Measurements from ENCODE around the gene MANEA. TPM values are rescaled to one million over a fixed set of nuclear protein-coding genes. Genes with fewer than 3 reads are reported as not detected.

The MANEA gene
- total RNA-seq, 1 donor from 2014 or later: 16.3 TPM

DNA sequence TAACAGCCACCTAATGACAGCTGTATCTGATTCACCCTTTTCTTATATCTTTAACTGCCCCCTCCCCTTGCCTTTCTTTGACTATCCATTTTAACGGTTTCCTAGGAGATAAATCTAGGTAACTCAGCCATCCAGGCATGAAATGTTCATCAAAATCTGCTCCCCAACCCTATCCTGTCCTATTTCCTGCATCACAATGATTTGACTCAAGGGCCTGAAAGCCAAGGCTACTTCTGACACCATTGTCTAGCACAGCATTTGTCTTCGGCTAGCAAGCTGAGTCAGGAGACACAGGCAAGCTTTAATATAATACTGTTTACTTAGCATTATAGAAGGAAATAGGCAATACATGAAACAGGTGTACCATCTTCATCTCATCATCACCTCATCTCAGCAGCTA lies 31.6 kb upstream of the MANEA start:
- H3K9me3 ChIP-seq (ENCODE audit: low read depth): no peaks in the 10 kb centered on the region
- H3K27me3 ChIP-seq: no peaks in the 10 kb centered on the region
- H4K20me1 ChIP-seq (ENCODE audit: low read depth): no peaks in the 10 kb centered on the region
- H3K4me1 Mint-ChIP-seq: peaks cover 38% of the 10 kb centered on the region
- no peak for DNase-seq (ENCODE audit: low spot score)
- no peaks in the 10 kb centered on the region for H3K36me3 ChIP-seq
- no peaks in the 10 kb centered on the region for H3F3A ChIP-seq (ENCODE audit: low read depth)
- H3K9ac ChIP-seq: no peak overlapping the region
- H3K27me3 Mint-ChIP-seq (ENCODE audit: insufficient read depth, low read depth): no peaks in the 10 kb centered on the region
- peak overlapping the region; percentile 13 for H3K4me3 Mint-ChIP-seq
- no peaks in the 10 kb centered on the region for H3K79me2 ChIP-seq (ENCODE audit: low read depth)
- H3K4me2 ChIP-seq: no peak overlapping the region
- no peaks in the 10 kb centered on the region for H3K36me3 Mint-ChIP-seq
- H3K4me1 ChIP-seq: no peaks in the 10 kb centered on the region
- H3K27ac Mint-ChIP-seq: peak overlapping the region; percentile 27
- TF ChIP-seq EZH2 (IDR thresholded peaks at IDR 0.05) (no peak), CTCF (IDR thresholded peaks at IDR 0.05) (no peak), EZH2phosphoT487 (IDR thresholded peaks at IDR 0.05) (no peak)
- no peak overlapping the region for H3K4me3 ChIP-seq
- no peak overlapping the region for H3K27ac ChIP-seq
- no peaks in the 10 kb centered on the region for H3K9me3 Mint-ChIP-seq
- H2AFZ ChIP-seq (replicated peaks): no peak overlapping the region

DNA sequence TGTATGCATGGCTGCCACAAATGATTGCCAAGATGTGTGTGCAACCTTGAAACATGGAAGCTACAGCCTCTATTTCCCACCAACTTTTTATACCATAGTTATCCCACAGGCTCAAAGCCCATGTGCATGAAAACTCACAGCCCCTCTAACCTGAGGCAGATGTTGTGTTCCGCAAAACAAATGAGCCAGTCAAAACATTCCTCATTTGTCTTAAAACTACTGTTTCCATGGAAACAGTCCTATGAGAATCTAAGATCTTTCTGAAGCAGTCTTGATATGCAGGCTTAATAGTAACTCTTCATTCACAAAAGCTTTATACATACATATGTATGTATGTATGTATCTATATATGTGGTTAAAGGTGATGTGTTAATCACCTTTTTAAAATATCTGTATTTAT lies 31.2 kb upstream of the MANEA start:
- no peak for TF ChIP-seq CTCF (IDR thresholded peaks at IDR 0.05)
- TF ChIP-seq EZH2 (IDR thresholded peaks at IDR 0.05): no peak
- TF ChIP-seq EZH2phosphoT487 (IDR thresholded peaks at IDR 0.05): no peak
- peak overlapping the region; percentile 27 for H3K27ac Mint-ChIP-seq
- H3K4me1 Mint-ChIP-seq: peaks cover 38% of the 10 kb centered on the region

DNA sequence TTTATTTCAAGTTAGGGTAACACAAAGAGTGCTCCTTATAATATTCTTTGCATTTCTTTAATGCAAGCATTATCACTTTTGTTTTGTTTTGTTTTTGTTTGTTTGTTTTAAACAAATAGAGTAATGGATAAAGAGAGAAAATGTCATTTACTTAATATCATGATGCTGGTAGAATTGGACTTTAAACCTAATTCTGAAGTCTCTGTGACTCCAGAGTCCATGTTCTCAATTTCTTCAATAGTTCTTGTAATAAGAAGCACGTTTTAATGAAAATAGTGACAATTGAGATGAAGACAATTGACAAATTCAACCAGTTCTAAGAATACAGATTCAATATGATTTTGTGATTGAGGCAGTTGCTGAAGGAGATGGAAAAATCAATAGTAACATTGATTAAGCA lies 30.3 kb upstream of the MANEA start:
- H3K27ac ChIP-seq: no peak overlapping the region
- no peak overlapping the region for H3K4me3 ChIP-seq
- H3K4me2 ChIP-seq: no peak overlapping the region
- H2AFZ ChIP-seq (replicated peaks): no peak overlapping the region
- H3K79me2 ChIP-seq (ENCODE audit: low read depth): no peaks in the 10 kb centered on the region
- no peak overlapping the region for H3K4me3 Mint-ChIP-seq
- H3K27me3 ChIP-seq: no peaks in the 10 kb centered on the region
- H3K36me3 Mint-ChIP-seq: no peaks in the 10 kb centered on the region
- TF ChIP-seq CTCF (IDR thresholded peaks at IDR 0.05) (no peak), EZH2 (IDR thresholded peaks at IDR 0.05) (no peak), EZH2phosphoT487 (IDR thresholded peaks at IDR 0.05) (no peak)
- no peaks in the 10 kb centered on the region for H3K27me3 Mint-ChIP-seq (ENCODE audit: insufficient read depth, low read depth)
- peaks cover 38% of the 10 kb centered on the region for H3K4me1 Mint-ChIP-seq
- DNase-seq (ENCODE audit: low spot score): no peak
- H3K36me3 ChIP-seq: no peaks in the 10 kb centered on the region
- H3K27ac Mint-ChIP-seq: no peak overlapping the region
- no peaks in the 10 kb centered on the region for H3F3A ChIP-seq (ENCODE audit: low read depth)
- H3K9me3 ChIP-seq (ENCODE audit: low read depth): no peaks in the 10 kb centered on the region
- no peak overlapping the region for H3K9ac ChIP-seq
- no peaks in the 10 kb centered on the region for H3K9me3 Mint-ChIP-seq
- no peaks in the 10 kb centered on the region for H3K4me1 ChIP-seq
- H4K20me1 ChIP-seq (ENCODE audit: low read depth): no peaks in the 10 kb centered on the region

More for the DNA sequence above, 31.2 kb upstream of the MANEA start:
- H2AFZ ChIP-seq (replicated peaks): no peak overlapping the region
- no peak overlapping the region for H3K4me3 Mint-ChIP-seq
- H4K20me1 ChIP-seq (ENCODE audit: low read depth): no peaks in the 10 kb centered on the region
- no peaks in the 10 kb centered on the region for H3K27me3 ChIP-seq
- no peaks in the 10 kb centered on the region for H3K36me3 Mint-ChIP-seq
- H3K9ac ChIP-seq: no peak overlapping the region
- no peaks in the 10 kb centered on the region for H3K27me3 Mint-ChIP-seq (ENCODE audit: insufficient read depth, low read depth)
- no peaks in the 10 kb centered on the region for H3K9me3 ChIP-seq (ENCODE audit: low read depth)
- H3K4me2 ChIP-seq: no peak overlapping the region
- no peaks in the 10 kb centered on the region for H3F3A ChIP-seq (ENCODE audit: low read depth)
- DNase-seq (ENCODE audit: low spot score): no peak
- no peaks in the 10 kb centered on the region for H3K36me3 ChIP-seq
- H3K27ac ChIP-seq: no peak overlapping the region
- no peaks in the 10 kb centered on the region for H3K79me2 ChIP-seq (ENCODE audit: low read depth)
- H3K9me3 Mint-ChIP-seq: no peaks in the 10 kb centered on the region
- H3K4me3 ChIP-seq: no peak overlapping the region
- H3K4me1 ChIP-seq: no peaks in the 10 kb centered on the region

All from neural progenitor cell (in vitro differentiated cells).